ENCODE data around the gene FAAH. TPM values are rescaled to one million over a fixed set of nuclear protein-coding genes. Genes with fewer than 3 reads are reported as not detected.
A peak's percentile ranks its signal among the peaks of the same experiment; 100 is the strongest.

FAAH gene
- total RNA-seq, 1 donor from 2014 or later: 2.7 TPM

GRCh38 chr1:46368791-46369190, 25.3 kb upstream of the FAAH start:
- no peak overlapping the region for H3K4me3 Mint-ChIP-seq (ENCODE audit: unreplicated experiment)
- peaks cover 16% of the 10 kb centered on the region for H3K36me3 Mint-ChIP-seq (ENCODE audit: low read depth, unreplicated experiment)
- H3K27me3 Mint-ChIP-seq (ENCODE audit: unreplicated experiment): peaks cover 3% of the 10 kb centered on the region
- TF ChIP-seq CTCF (IDR thresholded peaks at IDR 0.05; ENCODE audit: unreplicated experiment): no peak
- H3K27ac Mint-ChIP-seq (ENCODE audit: unreplicated experiment): peak overlapping the region; percentile 26
- DNase-seq (ENCODE audit: low spot score): no peak
- H3K9me3 Mint-ChIP-seq (ENCODE audit: unreplicated experiment): no peaks in the 10 kb centered on the region
- H3K4me1 Mint-ChIP-seq (ENCODE audit: unreplicated experiment): peaks cover 3% of the 10 kb centered on the region

GRCh38 chr1:46369542-46370213, 24.4 kb upstream of the FAAH start:
- H3K9me3 Mint-ChIP-seq (ENCODE audit: unreplicated experiment): no peaks in the 10 kb centered on the region
- H3K4me3 Mint-ChIP-seq (ENCODE audit: unreplicated experiment): no peak overlapping the region
- DNase-seq (ENCODE audit: low spot score): no peak
- no peak overlapping the region for H3K27ac Mint-ChIP-seq (ENCODE audit: unreplicated experiment)
- peaks cover 3% of the 10 kb centered on the region for H3K27me3 Mint-ChIP-seq (ENCODE audit: unreplicated experiment)
- H3K36me3 Mint-ChIP-seq (ENCODE audit: low read depth, unreplicated experiment): peaks cover 16% of the 10 kb centered on the region
- H3K4me1 Mint-ChIP-seq (ENCODE audit: unreplicated experiment): peaks cover 3% of the 10 kb centered on the region
- no peak for TF ChIP-seq CTCF (IDR thresholded peaks at IDR 0.05; ENCODE audit: unreplicated experiment)

GRCh38 chr1:46370214-46370633, 23.9 kb upstream of the FAAH start:
- no peaks in the 10 kb centered on the region for H3K9me3 Mint-ChIP-seq (ENCODE audit: unreplicated experiment)
- no peak overlapping the region for H3K4me3 Mint-ChIP-seq (ENCODE audit: unreplicated experiment)
- TF ChIP-seq CTCF (IDR thresholded peaks at IDR 0.05; ENCODE audit: unreplicated experiment): no peak
- peaks cover 4% of the 10 kb centered on the region for H3K27me3 Mint-ChIP-seq (ENCODE audit: unreplicated experiment)
- DNase-seq (ENCODE audit: low spot score): no peak
- H3K36me3 Mint-ChIP-seq (ENCODE audit: low read depth, unreplicated experiment): peaks cover 13% of the 10 kb centered on the region
- no peak overlapping the region for H3K27ac Mint-ChIP-seq (ENCODE audit: unreplicated experiment)
- peaks cover 3% of the 10 kb centered on the region for H3K4me1 Mint-ChIP-seq (ENCODE audit: unreplicated experiment)

- Mint-ChIP-seq H3K4me1 (ENCODE audit: unreplicated experiment) (peaks cover 3% of the 10 kb centered on the region), H3K27ac (ENCODE audit: unreplicated experiment) (no peak overlapping the region), H3K36me3 (ENCODE audit: low read depth, unreplicated experiment) (peaks cover 13% of the 10 kb centered on the region), H3K9me3 (ENCODE audit: unreplicated experiment) (no peaks in the 10 kb centered on the region), H3K27me3 (ENCODE audit: unreplicated experiment) (peaks cover 6% of the 10 kb centered on the region), H3K4me3 (ENCODE audit: unreplicated experiment) (peak overlapping the region; percentile 32)
- TF ChIP-seq CTCF (IDR thresholded peaks at IDR 0.05; ENCODE audit: unreplicated experiment): no peak
- no peak for DNase-seq (ENCODE audit: low spot score)
Measured at GRCh38 chr1:46372431-46372830, 21.7 kb upstream of the FAAH start.

- no peak for DNase-seq (ENCODE audit: low spot score)
- H3K36me3 Mint-ChIP-seq (ENCODE audit: low read depth, unreplicated experiment): peaks cover 5% of the 10 kb centered on the region
- peaks cover 2% of the 10 kb centered on the region for H3K27me3 Mint-ChIP-seq (ENCODE audit: unreplicated experiment)
- no peak overlapping the region for H3K4me3 Mint-ChIP-seq (ENCODE audit: unreplicated experiment)
- no peaks in the 10 kb centered on the region for H3K4me1 Mint-ChIP-seq (ENCODE audit: unreplicated experiment)
- H3K27ac Mint-ChIP-seq (ENCODE audit: unreplicated experiment): no peak overlapping the region
- no peak for TF ChIP-seq CTCF (IDR thresholded peaks at IDR 0.05; ENCODE audit: unreplicated experiment)
- peaks cover 7% of the 10 kb centered on the region for H3K9me3 Mint-ChIP-seq (ENCODE audit: unreplicated experiment)
Measured at GRCh38 chr1:46379996-46380395, 14.1 kb upstream of the FAAH start.
